SK-N-SH (cell line): Measurements from ENCODE around the gene ECPAS. TPM values are rescaled to one million over a fixed set of nuclear protein-coding genes. Genes with fewer than 3 reads are reported as not detected.
A peak's percentile ranks its signal among the peaks of the same experiment; 100 is the strongest.

Experiments used
- CTCF ChIA-PET: fragments of 300-600, 350-600 bp; formaldehyde crosslinking; extraction: SDS; loops from one replicate; lab custom pipeline; 2021; lab: Yijun Ruan, JAX
- POLR2A ChIA-PET: fragments of 350-600 bp; sonication (Branson Sonifier 250); formaldehyde crosslinking; extraction: SDS; loops from one replicate; lab custom pipeline; 2020; ENCODE audit warnings: antibody characterized with exemption, inconsistent platforms; lab: Yijun Ruan, JAX
- DNase-seq: peaks from one replicate; pipeline ENCODE4 v3.0.0; 2012
- H2AFZ ChIP-seq: fragments of 200-600 bp; sonication (generic); 2 replicates; pipeline ENCODE4 v1.8.1; 2016; ENCODE audit warnings: antibody characterized with exemption, mild to moderate bottlenecking, low read depth
- H3F3A ChIP-seq: fragments of 200-600 bp; sonication (generic); replicated peaks from 2 replicates; pipeline ENCODE3; 2016; ENCODE audit warnings: antibody characterized with exemption, mild to moderate bottlenecking; ENCODE audit not compliant: insufficient read depth
- H3K27ac ChIP-seq, 2 experiments: fragments of 200-500 bp in 1 of 2; fragments of 200-600 bp in 1 of 2; sonication (Bioruptor generic) in 1 of 2; sonication (generic), shearing (Covaris generic) in 1 of 2; 2 replicates each; pipeline versions ENCODE4 v1.5.1 to v1.6.1; 2014 to 2016; ENCODE audit warnings: low read depth in 2 of 2, inconsistent platforms in 1 of 2, low read length in 1 of 2, mild to moderate bottlenecking in 1 of 2, mixed read lengths in 1 of 2
- H3K27me3 ChIP-seq: fragments of 200-600 bp; sonication (generic), shearing (Covaris generic); 2 replicates; pipeline ENCODE4 v1.6.1; 2016; ENCODE audit warnings: mixed run types; ENCODE audit not compliant: insufficient read depth
- H3K36me3 ChIP-seq, 2 experiments: fragments of 200-500 bp in 1 of 2; fragments of 200-600 bp in 1 of 2; sonication (Bioruptor generic) in 1 of 2; sonication (generic) in 1 of 2; replicated peaks in 1 of 2; 2 replicates each; pipeline versions ENCODE3 to v1.5.1; 2014 to 2016; ENCODE audit warnings: low read length in 1 of 2, mild to moderate bottlenecking in 1 of 2; ENCODE audit not compliant: insufficient read depth in 2 of 2, control insufficient read depth in 1 of 2
- H3K4me1 ChIP-seq, 2 experiments: fragments of 200-500 bp in 1 of 2; fragments of 200-600 bp in 1 of 2; sonication (Bioruptor generic) in 1 of 2; sonication (generic), shearing (Covaris generic) in 1 of 2; 2 replicates each; pipeline versions ENCODE4 v1.5.1 to v1.6.1; 2014 to 2016; ENCODE audit warnings: low read depth in 1 of 2, low read length in 1 of 2, mixed run types in 1 of 2; ENCODE audit not compliant: insufficient read depth in 2 of 2, control insufficient read depth in 1 of 2
- H3K4me2 ChIP-seq: fragments of 200-600 bp; sonication (generic), shearing (Covaris generic); 2 replicates; pipeline ENCODE4 v1.6.1; 2017; ENCODE audit warnings: mixed run types
- H3K4me3 ChIP-seq, 2 experiments: fragments of 200-500 bp in 1 of 2; fragments of 200-600 bp in 1 of 2; sonication (Bioruptor generic) in 1 of 2; sonication (generic), shearing (Covaris generic) in 1 of 2; 2 replicates each; pipeline versions ENCODE4 v1.5.1 to v1.8.1; 2014 to 2016; ENCODE audit warnings: low read depth in 2 of 2, inconsistent platforms in 1 of 2, low read length in 1 of 2, mild to moderate bottlenecking in 1 of 2, mixed read lengths in 1 of 2, moderate library complexity in 1 of 2
- H3K79me2 ChIP-seq: fragments of 200-600 bp; sonication (generic); 2 replicates; pipeline ENCODE4 v1.8.1; 2017; ENCODE audit warnings: mild to moderate bottlenecking; ENCODE audit not compliant: insufficient read depth
- H3K9ac ChIP-seq: fragments of 200-600 bp; sonication (generic); 2 replicates; pipeline ENCODE4 v1.6.1; 2017; ENCODE audit warnings: mixed run types
- H3K9me2 ChIP-seq: fragments of 200-600 bp; sonication (generic); 2 replicates; pipeline ENCODE4 v1.6.1; 2017; ENCODE audit warnings: mixed run types
- H3K9me3 ChIP-seq: fragments of 200-600 bp; sonication (generic); 2 replicates; pipeline ENCODE4 v1.6.1; 2017; ENCODE audit warnings: mixed run types, mild to moderate bottlenecking, moderate library complexity
- H4K20me1 ChIP-seq: fragments of 200-600 bp; sonication (generic); 2 replicates; pipeline ENCODE4 v1.6.1; 2017; ENCODE audit warnings: mild to moderate bottlenecking, mixed run types; ENCODE audit not compliant: insufficient read depth
- ELF1 ChIP-seq: IDR thresholded peaks from 2 replicates; pipeline ENCODE4 v1.4.0; 2012
- EP300 ChIP-seq, 2 experiments: IDR thresholded peaks; 2 replicates each; pipeline versions ENCODE4 v1.4.0 to v1.6.1; 2012; ENCODE audit warnings: borderline replicate concordance in 1 of 2, low read depth in 1 of 2, low read length in 1 of 2
- FOXM1 ChIP-seq: IDR thresholded peaks from 2 replicates; pipeline ENCODE4 v1.4.0; 2012; ENCODE audit warnings: low read depth, mild to moderate bottlenecking
- GABPA ChIP-seq: IDR thresholded peaks from 2 replicates; pipeline ENCODE4 v1.4.0; 2012; ENCODE audit warnings: low read depth, mild to moderate bottlenecking
- NFIC ChIP-seq: IDR thresholded peaks from 2 replicates; pipeline ENCODE4 v1.4.0; 2012; ENCODE audit warnings: borderline replicate concordance
- NRF1 ChIP-seq: IDR thresholded peaks from 2 replicates; pipeline ENCODE4 v1.6.1; 2012; ENCODE audit warnings: low read depth, mild to moderate bottlenecking, low read length
- POLR2AphosphoS5 ChIP-seq: IDR thresholded peaks from 2 replicates; pipeline ENCODE4 v1.6.1; 2012; ENCODE audit warnings: low read depth, low read length
- RAD21 ChIP-seq: IDR thresholded peaks from 2 replicates; pipeline ENCODE4 v1.6.1; 2012; ENCODE audit warnings: mild to moderate bottlenecking, low read length
- SMC3 ChIP-seq: IDR thresholded peaks from 2 replicates; pipeline ENCODE4 v1.6.1; 2012; ENCODE audit warnings: low read depth, low read length, improper control_type of control experiment
- TAF1 ChIP-seq: IDR thresholded peaks from 2 replicates; pipeline ENCODE4 v1.6.1; 2012; ENCODE audit warnings: low read depth, mild to moderate bottlenecking, low read length, moderate library complexity, borderline replicate concordance
- TEAD4 ChIP-seq: IDR thresholded peaks from 2 replicates; pipeline ENCODE4 v1.4.0; 2012; ENCODE audit warnings: mild to moderate bottlenecking, borderline replicate concordance; ENCODE audit not compliant: insufficient read depth
- YY1 ChIP-seq: IDR thresholded peaks from 2 replicates; pipeline ENCODE4 v1.4.0; 2012; ENCODE audit warnings: low read depth, mild to moderate bottlenecking
- WGBS: methylation state at CpG from one replicate; pipeline ENCODE4 v1.1.6; 2017; ENCODE audit warnings: low lambda C conversion rate; 5-methylcytosine and 5-hydroxymethylcytosine counted together
- polyA plus RNA-seq, 3 experiments: library from polyadenylated mRNA; depleted of rRNA; stranded (reverse); fragments of >200 nt; gene quantifications; 2 replicates each; pipeline ENCODE4 v1.2.3, GENCODE V29; 2012
- TF ChIP-seq, protein P1 (sequence below): IDR thresholded peaks from 2 replicates; pipeline ENCODE4 v1.4.0; 2012; ENCODE audit warnings: low read depth

ECPAS gene
- polyA plus RNA-seq, 1 of the 3 experiments (the other 2 are of a cell fraction), result 17.9 TPM

DNA sequence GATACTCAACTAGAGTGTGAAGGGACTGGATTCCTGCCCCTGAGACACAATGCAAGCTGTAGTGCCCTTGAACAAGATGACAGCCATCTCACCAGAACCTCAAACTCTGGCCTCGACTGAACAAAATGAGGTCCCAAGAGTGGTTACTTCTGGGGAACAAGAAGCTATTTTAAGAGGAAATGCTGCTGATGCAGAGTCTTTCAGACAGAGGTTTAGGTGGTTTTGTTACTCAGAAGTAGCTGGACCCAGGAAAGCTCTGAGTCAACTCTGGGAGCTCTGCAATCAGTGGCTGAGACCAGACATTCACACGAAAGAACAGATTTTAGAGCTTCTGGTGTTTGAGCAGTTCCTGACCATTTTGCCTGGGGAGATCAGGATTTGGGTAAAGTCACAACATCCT, 43.2 kb upstream of the ECPAS start:
- Histone ChIP-seq H4K20me1 (no peaks in the 10 kb centered on the region), H3F3A (no peaks in the 10 kb centered on the region), H3K4me3 (no peak overlapping the region), H3K36me3 (peaks cover 2 to 4% of the 10 kb centered on the region in 2 experiments), H3K9me3 (no peaks in the 10 kb centered on the region), H3K9me2 (no peaks in the 10 kb centered on the region), H3K4me2 (no peak overlapping the region), H3K79me2 (no peaks in the 10 kb centered on the region), H3K27ac (no peak overlapping the region), H2AFZ (no peak overlapping the region), H3K4me1 (peaks cover 6 to 10% of the 10 kb centered on the region in 2 experiments; a peak in 2 of 4 replicates), H3K9ac (no peak overlapping the region), H3K27me3 (no peaks in the 10 kb centered on the region)
- no peak for DNase-seq
- 95% methylated on average over 2 of the region's 2 CpGs for WGBS
- ChIA-PET POLR2A (no interaction called here), CTCF (no interaction called here)
- no peak for TF ChIP-seq FOXM1
- no peak for TF ChIP-seq YY1
- TF ChIP-seq ELF1, result no peak
- no peak for TF ChIP-seq RAD21
- no peak for TF ChIP-seq TEAD4
- TF ChIP-seq GABPA, result no peak
- TF ChIP-seq, protein P1, sequence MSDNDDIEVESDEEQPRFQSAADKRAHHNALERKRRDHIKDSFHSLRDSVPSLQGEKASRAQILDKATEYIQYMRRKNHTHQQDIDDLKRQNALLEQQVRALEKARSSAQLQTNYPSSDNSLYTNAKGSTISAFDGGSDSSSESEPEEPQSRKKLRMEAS, result no peak
- TF ChIP-seq NFIC, result no peak
- no peak for TF ChIP-seq SMC3
- TF ChIP-seq TAF1, result no peak

DNA sequence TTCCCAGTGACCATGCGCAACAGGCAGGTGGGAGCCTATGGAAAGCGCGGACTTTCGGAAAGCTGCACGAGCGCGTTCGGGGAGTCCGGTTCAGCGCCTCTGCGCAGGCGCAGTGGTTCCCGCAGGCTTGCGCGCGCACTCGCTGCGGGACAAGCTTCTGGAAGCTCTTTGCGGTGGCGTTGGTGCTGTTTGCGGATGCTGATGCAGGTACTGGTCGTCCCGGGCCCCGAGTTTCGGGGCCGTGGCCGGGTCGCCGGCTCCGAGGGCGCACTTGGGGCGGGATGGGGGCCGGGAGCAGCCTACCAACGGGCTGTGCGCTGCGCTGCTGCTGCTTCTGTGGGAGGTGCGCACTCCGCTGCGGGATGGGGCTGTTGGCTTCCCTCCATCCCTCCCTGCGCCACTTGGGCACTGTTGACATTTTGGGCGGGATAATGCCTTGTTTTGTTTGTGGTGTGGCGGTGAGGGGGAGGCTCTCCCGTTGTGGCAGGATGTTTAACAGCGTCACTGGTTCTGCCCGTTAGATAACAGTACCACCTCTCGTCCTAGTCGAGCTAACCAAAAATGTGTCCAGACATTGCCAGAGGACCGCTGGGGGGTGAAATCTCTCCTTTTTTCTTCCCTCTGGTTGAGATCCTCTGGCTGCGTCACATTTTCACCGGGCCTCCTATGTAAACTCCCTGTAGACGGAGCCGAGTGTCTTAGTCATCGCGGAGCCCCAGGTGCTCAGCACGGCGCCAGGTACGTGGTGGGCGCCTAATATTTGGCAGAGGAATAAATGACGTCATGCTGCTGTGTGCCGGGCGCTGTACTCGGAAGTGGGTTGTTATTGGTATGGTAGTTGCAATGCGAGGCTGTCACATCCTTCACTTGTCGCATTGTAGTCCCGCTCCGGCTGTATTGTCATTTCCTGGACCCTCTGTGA, 41.1 kb upstream of the ECPAS start, which contains the start of gene ZNF483:
ZNF483 (plus strand) TSS at position 124 of the 922 bp plus-strand sequence. CDS start 2,217 bp downstream, outside the sequence.
- H3K9ac ChIP-seq, result peak within 1 kb of the TSS; percentile 61
- POLR2A ChIA-PET, result interaction anchor here (0.9 to 2.1 kb wide), 2 partner anchors 42 to 136 kb away, joined by 3 to 7 read pairs; partner anchors contain the start of genes ECPAS and GNG10
- WGBS, result under 1% methylated on average over 16 of the region's 66 CpGs

More for the DNA sequence above, 41.1 kb upstream of the ECPAS start, which contains the start of gene ZNF483:
- no peaks in the 10 kb centered on the region for H4K20me1 ChIP-seq
- peak within 1 kb of the TSS; percentile 87 to 88 for H3K4me3 ChIP-seq
- DNase-seq, result peak; percentile 93
- no peaks in the 10 kb centered on the region for H3K79me2 ChIP-seq
- 0 out of 2 replicates have a peak, but pooled peaks have one; percentile 9 for TF ChIP-seq RAD21
- TF ChIP-seq, protein P1, result peak; percentile 66
- no peak for TF ChIP-seq EP300 (IDR thresholded peaks at IDR 0.05; ENCODE audit: borderline replicate concordance in 1 of 2, low read depth in 1 of 2, low read length in 1 of 2)
- peak; percentile 92 for TF ChIP-seq NRF1
- TF ChIP-seq POLR2AphosphoS5, result 0 out of 2 replicates have a peak, but pooled peaks have one; percentile 24
- peak within 1 kb of the TSS in 1 of 2 experiments; percentile 69; a peak in 1 of 4 replicates for H3K27ac ChIP-seq
- H3F3A ChIP-seq, result no peaks in the 10 kb centered on the region
- H2AFZ ChIP-seq, result peak within 1 kb of the TSS; percentile 97
- CTCF ChIA-PET, result interaction anchor here (1.4 to 2.2 kb wide), 2 partner anchors 21 to 96 kb away, joined by 4 to 6 read pairs; no protein-coding TSS in a partner anchor
- H3K9me3 ChIP-seq, result no peaks in the 10 kb centered on the region
- peak within 1 kb of the TSS; percentile 93 for H3K4me2 ChIP-seq
- no peaks in the 10 kb centered on the region for H3K27me3 ChIP-seq
- peaks cover 2% of the 10 kb centered on the region in 2 experiments for H3K36me3 ChIP-seq
- peaks cover 6 to 10% of the 10 kb centered on the region in 2 experiments; a peak in 2 of 4 replicates for H3K4me1 ChIP-seq
- no peaks in the 10 kb centered on the region for H3K9me2 ChIP-seq
